K562 (cell line): ENCODE measurements around the gene ISY1. TPM values are rescaled to one million over a fixed set of nuclear protein-coding genes. Genes with fewer than 3 reads are reported as not detected.

ENCODE experiments used
- ARID2 ChIP-seq: fragments of 450-650 bp; IDR thresholded peaks from 2 replicates; pipeline ENCODE4 v1.6.1; 2017; ENCODE audit warnings: antibody characterized with exemption, mild to moderate bottlenecking
- GATA2 ChIP-seq: sonication (generic); formaldehyde crosslinking; IDR thresholded peaks from 2 replicates; pipeline ENCODE4 v1.4.0; 2020; ENCODE audit warnings: mild to moderate bottlenecking, missing genetic modification reagents
- GATAD2B ChIP-seq: fragments of 450-650 bp; IDR thresholded peaks from 2 replicates; pipeline ENCODE4 v1.6.1; 2017; ENCODE audit warnings: mild to moderate bottlenecking, borderline replicate concordance
- GTF2E2 ChIP-seq: fragments of 200-800 bp; sonication (Bioruptor generic); IDR thresholded peaks from 2 replicates; pipeline ENCODE4 v1.6.1; 2016; ENCODE audit warnings: missing genetic modification characterization, missing compliant biosample characterization
- NBN ChIP-seq: fragments of 450-650 bp; IDR thresholded peaks from 2 replicates; pipeline ENCODE4 v1.6.1; 2016; ENCODE audit warnings: low read depth, mild to moderate bottlenecking
- NFYB ChIP-seq: IDR thresholded peaks from 2 replicates; pipeline ENCODE4 v1.6.1; 2011; ENCODE audit warnings: mild to moderate bottlenecking, moderate library complexity; ENCODE audit not compliant: insufficient read length; ENCODE audit errors: extremely low read depth
- NR4A1 ChIP-seq, 2 experiments: fragments of 250-450 bp in 1 of 2; fragments of 450-650 bp in 1 of 2; sonication (Bioruptor Pico) in 1 of 2; IDR thresholded peaks; 2 replicates each; pipeline versions ENCODE4 v1.4.0 to v1.6.1; 2016 to 2020; ENCODE audit warnings: mild to moderate bottlenecking in 2 of 2, missing compliant biosample characterization in 1 of 2, missing genetic modification characterization in 1 of 2, moderate library complexity in 1 of 2
- OTX1 ChIP-seq: fragments of 450-650 bp; formaldehyde crosslinking; IDR thresholded peaks from 2 replicates; pipeline ENCODE4 v1.4.0; 2022; ENCODE audit warnings: mild to moderate bottlenecking
- POLR2A ChIP-seq: fragments of 450-650 bp; conservative IDR thresholded peaks from 2 replicates; pipeline ENCODE4 v1.6.1; 2016
- RBBP5 ChIP-seq: fragments of 200-600 bp; sonication (generic); IDR thresholded peaks from 2 replicates; pipeline ENCODE4 v1.6.1; 2012; ENCODE audit warnings: borderline replicate concordance, mild to moderate bottlenecking, low read length, control low read depth, inconsistent platforms; ENCODE audit not compliant: insufficient read depth, poor library complexity, severe bottlenecking
- SUPT5H ChIP-seq: fragments of 450-650 bp; IDR thresholded peaks from 2 replicates; pipeline ENCODE4 v1.6.1; 2016
- TAF9B ChIP-seq: fragments of 450-650 bp; IDR thresholded peaks from 2 replicates; pipeline ENCODE4 v1.6.1; 2018; ENCODE audit warnings: mild to moderate bottlenecking; ENCODE audit not compliant: partially characterized antibody
- TEAD1 ChIP-seq, 2 experiments: fragments of 450-650 bp in 1 of 2; sonication (generic) in 1 of 2; formaldehyde crosslinking; IDR thresholded peaks; 2 replicates each; pipeline versions ENCODE4 v1.4.0 to v1.8.0; 2020 to 2022; ENCODE audit warnings: mild to moderate bottlenecking in 2 of 2, missing genetic modification reagents in 1 of 2
- ZFPM2 ChIP-seq: fragments of 250-450 bp; sonication (Bioruptor Pico); IDR thresholded peaks from 2 replicates; pipeline ENCODE4 v1.5.1; 2022; ENCODE audit warnings: mild to moderate bottlenecking
- ZNF134 ChIP-seq: fragments of 250-450 bp; sonication (Bioruptor Pico); conservative IDR thresholded peaks from 2 replicates; pipeline ENCODE4 v1.4.0; 2020
- ZNF23 ChIP-seq: fragments of 250-450 bp; sonication (Bioruptor Pico); IDR thresholded peaks from 2 replicates; pipeline ENCODE4 v1.4.0; 2020; ENCODE audit warnings: mild to moderate bottlenecking
- ZNF274 ChIP-seq: IDR thresholded peaks from 2 replicates; pipeline ENCODE4 v1.6.1; 2011; ENCODE audit warnings: low read depth, mild to moderate bottlenecking, low read length, moderate library complexity, borderline replicate concordance
- ZNF561 ChIP-seq: fragments of 450-650 bp; formaldehyde crosslinking; conservative IDR thresholded peaks from 2 replicates; pipeline ENCODE4 v1.4.0; 2020; ENCODE audit warnings: mild to moderate bottlenecking, moderate library complexity
- ZNF695 ChIP-seq: fragments of 450-650 bp; formaldehyde crosslinking; IDR thresholded peaks from 2 replicates; pipeline ENCODE4 v1.4.0; 2020; ENCODE audit warnings: mild to moderate bottlenecking, moderate library complexity
- polyA plus RNA-seq, 8 experiments: library from polyadenylated mRNA; depleted of rRNA in 4 of 8; stranded (reverse) in 5 of 8; unstranded in 3 of 8; fragments of >200 nt; fragmentation: Nextera tagmentation in 2 of 8; fragmentation: Illumina TruSeq in 1 of 8; extraction: Ambion mirVana in 2 of 8; extraction: Trizol in 1 of 8; gene quantifications; 2 replicates each; pipeline versions ENCODE4 v1.2.1 to v1.2.3, GENCODE V29; 2011 to 2014; ENCODE audit warnings: inconsistent platforms in 1 of 8, missing spikeins in 1 of 8
- total RNA-seq, 7 experiments: library from RNA; depleted of rRNA in 6 of 7; stranded (reverse); fragments of >200 nt in 6 of 7; fragmentation: Illumina TruSeq in 2 of 7; extraction: Trizol in 2 of 7; gene quantifications; 2 replicates each; pipeline versions ENCODE4 v1.2.1 to v1.2.3, GENCODE V29; 2011 to 2021; ENCODE audit warnings: low replicate concordance in 1 of 7
- TF ChIP-seq, protein P1 (sequence below): fragments of 450-650 bp; formaldehyde crosslinking; IDR thresholded peaks from 2 replicates; pipeline ENCODE4 v1.4.0; 2020; ENCODE audit warnings: mild to moderate bottlenecking, mixed read lengths
- TF ChIP-seq, protein P2 (sequence below): fragments of 250-450 bp; sonication (Bioruptor Pico); IDR thresholded peaks from 2 replicates; pipeline ENCODE4 v1.4.0; 2020; ENCODE audit warnings: borderline replicate concordance
- TF ChIP-seq, protein P3 (sequence below), 2 experiments: fragments of 250-450 bp in 1 of 2; fragments of 450-650 bp in 1 of 2; sonication (Bioruptor Pico) in 1 of 2; IDR thresholded peaks; 2 replicates each; pipeline versions ENCODE4 v1.6.1 to v1.8.0; 2016 to 2021; ENCODE audit warnings: mild to moderate bottlenecking in 2 of 2, moderate library complexity in 2 of 2, missing compliant biosample characterization in 1 of 2, missing genetic modification characterization in 1 of 2
- TF ChIP-seq, protein P4 (sequence below): sonication (generic); formaldehyde crosslinking; IDR thresholded peaks from 2 replicates; pipeline ENCODE4 v1.8.1; 2023; ENCODE audit warnings: mild to moderate bottlenecking, missing genetic modification reagents

Gene ISY1
- total and polyA plus RNA-seq, 9 of the 15 experiments (the other 6 are each of a cell fraction or from before 2014, with no cell fraction given): 23.5 to 50.0 (median 32.9) TPM

DNA sequence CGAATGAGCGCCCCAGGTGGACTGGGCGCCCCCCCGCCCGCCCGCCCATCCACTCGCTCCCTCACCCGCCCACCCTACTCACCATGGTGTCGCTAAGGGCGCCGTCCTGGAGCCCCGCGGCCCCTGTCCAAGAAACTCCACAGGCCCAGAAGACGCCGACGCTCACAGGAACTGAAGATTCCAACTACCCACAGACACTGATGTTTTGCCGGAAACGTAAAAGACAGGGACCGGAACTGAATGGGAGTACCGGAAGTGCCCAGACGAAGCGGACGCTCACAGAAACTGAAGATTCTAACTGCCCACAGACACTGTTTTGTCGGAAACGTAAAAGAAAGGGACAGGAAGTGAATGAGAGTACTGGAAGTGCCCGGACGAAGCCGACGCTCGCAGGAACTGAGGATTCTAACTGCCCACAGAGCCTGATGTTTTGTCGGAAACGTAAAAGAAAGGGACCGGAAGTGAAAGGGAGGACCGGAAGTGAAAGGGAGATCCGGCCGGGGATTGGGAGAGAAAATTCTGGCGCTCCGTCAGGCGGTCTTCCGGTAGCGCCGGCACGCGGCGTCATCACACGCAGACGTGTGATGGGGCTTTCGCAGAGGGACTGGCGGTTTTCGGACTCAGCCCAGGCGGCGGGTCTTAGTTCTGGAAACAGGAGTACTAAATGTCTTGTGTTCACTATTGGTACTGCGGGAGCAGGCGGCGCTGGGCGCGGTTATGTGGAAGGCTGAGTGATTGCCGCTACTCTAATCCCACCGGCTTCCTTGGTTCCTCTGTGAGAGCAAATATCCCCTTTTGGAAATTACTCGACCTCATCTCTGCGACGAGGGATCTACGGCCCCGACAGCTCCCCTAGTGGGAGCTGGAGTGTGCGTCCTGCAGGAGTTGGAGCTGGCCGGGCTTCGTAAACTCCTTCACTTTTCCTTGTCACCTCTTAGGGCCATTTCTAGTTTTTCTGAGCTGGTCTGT is at the start of gene ISY1 (continued):
- TF ChIP-seq NFYB (no peak), RBBP5 (peak; percentile 49), ZFPM2 (no peak), GATAD2B (no peak), NBN (peak; percentile 71; the same call in 1 of the 2 replicates), ZNF695 (CRISPR knock-in tag) (no peak), ZNF23 (CRISPR knock-in tag) (no peak), SUPT5H (peak; percentile 84), GATA2 (no peak), GTF2E2 (tag) (peak; percentile 80; the same call in 1 of the 2 replicates), ZNF561 (CRISPR knock-in tag) (no peak), OTX1 (0 out of 2 replicates have a peak, but pooled peaks have one; percentile 50), ARID2 (no peak), POLR2A (peak; percentile 93), TEAD1 (CRISPR knock-in tag; IDR thresholded peaks at IDR 0.05) (no peak), ZNF134 (CRISPR knock-in tag) (no peak), ZNF274 (no peak), TAF9B (peak; percentile 83), NR4A1 (CRISPR knock-in tag; IDR thresholded peaks at IDR 0.05) (no peak), NR4A1 (tag; IDR thresholded peaks at IDR 0.05) (peak; percentile 28; the same call in 1 of the 2 replicates)
- TF ChIP-seq, protein P1, sequence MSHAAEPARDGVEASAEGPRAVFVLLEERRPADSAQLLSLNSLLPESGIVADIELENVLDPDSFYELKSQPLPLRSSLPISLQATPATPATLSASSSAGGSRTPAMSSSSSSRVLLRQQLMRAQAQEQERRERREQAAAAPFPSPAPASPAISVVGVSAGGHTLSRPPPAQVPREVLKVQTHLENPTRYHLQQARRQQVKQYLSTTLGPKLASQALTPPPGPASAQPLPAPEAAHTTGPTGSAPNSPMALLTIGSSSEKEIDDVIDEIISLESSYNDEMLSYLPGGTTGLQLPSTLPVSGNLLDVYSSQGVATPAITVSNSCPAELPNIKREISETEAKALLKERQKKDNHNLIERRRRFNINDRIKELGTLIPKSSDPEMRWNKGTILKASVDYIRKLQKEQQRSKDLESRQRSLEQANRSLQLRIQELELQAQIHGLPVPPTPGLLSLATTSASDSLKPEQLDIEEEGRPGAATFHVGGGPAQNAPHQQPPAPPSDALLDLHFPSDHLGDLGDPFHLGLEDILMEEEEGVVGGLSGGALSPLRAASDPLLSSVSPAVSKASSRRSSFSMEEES (CRISPR knock-in tag): no peak
- TF ChIP-seq, protein P2, sequence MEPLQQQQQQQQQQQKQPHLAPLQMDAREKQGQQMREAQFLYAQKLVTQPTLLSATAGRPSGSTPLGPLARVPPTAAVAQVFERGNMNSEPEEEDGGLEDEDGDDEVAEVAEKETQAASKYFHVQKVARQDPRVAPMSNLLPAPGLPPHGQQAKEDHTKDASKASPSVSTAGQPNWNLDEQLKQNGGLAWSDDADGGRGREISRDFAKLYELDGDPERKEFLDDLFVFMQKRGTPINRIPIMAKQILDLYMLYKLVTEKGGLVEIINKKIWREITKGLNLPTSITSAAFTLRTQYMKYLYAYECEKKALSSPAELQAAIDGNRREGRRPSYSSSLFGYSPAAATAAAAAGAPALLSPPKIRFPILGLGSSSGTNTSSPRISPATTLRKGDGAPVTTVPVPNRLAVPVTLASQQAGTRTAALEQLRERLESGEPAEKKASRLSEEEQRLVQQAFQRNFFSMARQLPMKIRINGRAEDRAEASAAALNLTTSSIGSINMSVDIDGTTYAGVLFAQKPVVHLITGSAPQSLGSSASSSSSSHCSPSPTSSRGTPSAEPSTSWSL (CRISPR knock-in tag): no peak
- TF ChIP-seq, protein P3, sequence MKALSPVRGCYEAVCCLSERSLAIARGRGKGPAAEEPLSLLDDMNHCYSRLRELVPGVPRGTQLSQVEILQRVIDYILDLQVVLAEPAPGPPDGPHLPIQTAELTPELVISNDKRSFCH (CRISPR knock-in tag; IDR thresholded peaks at IDR 0.05): no peak
- TF ChIP-seq, protein P3 (tag; IDR thresholded peaks at IDR 0.05): 0 out of 2 replicates have a peak, but pooled peaks have one; percentile 32
- TF ChIP-seq, protein P4, sequence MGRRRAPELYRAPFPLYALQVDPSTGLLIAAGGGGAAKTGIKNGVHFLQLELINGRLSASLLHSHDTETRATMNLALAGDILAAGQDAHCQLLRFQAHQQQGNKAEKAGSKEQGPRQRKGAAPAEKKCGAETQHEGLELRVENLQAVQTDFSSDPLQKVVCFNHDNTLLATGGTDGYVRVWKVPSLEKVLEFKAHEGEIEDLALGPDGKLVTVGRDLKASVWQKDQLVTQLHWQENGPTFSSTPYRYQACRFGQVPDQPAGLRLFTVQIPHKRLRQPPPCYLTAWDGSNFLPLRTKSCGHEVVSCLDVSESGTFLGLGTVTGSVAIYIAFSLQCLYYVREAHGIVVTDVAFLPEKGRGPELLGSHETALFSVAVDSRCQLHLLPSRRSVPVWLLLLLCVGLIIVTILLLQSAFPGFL (CRISPR knock-in tag): no peak
